Smooth muscle cell (in vitro differentiated cells): ENCODE data around the gene PATJ. TPM values are rescaled to one million over a fixed set of nuclear protein-coding genes. Genes with fewer than 3 reads are reported as not detected.

ENCODE experiments used
- DNase-seq: peaks from one replicate; lab custom pipeline; 2025; ENCODE audit not compliant: unreplicated experiment; lab: John Stamatoyannopoulos, UW
- H2AFZ ChIP-seq: fragments of 200-600 bp; sonication (generic); 2 replicates; pipeline ENCODE4 v1.6.0; 2016; ENCODE audit warnings: antibody characterized with exemption, low read depth, mild to moderate bottlenecking
- H3F3A ChIP-seq: fragments of 200-600 bp; sonication (generic); 2 replicates; pipeline ENCODE4 v1.6.0; 2017; ENCODE audit warnings: antibody characterized with exemption, low read depth
- H3K27ac ChIP-seq: fragments of 200-600 bp; sonication (generic); 2 replicates; pipeline ENCODE4 v1.5.1; 2016; ENCODE audit warnings: low read depth, mild to moderate bottlenecking
- H3K27me3 ChIP-seq: fragments of 200-600 bp; sonication (generic); 2 replicates; pipeline ENCODE4 v1.6.1; 2016; ENCODE audit warnings: low read depth, mild to moderate bottlenecking
- H3K36me3 ChIP-seq: fragments of 200-600 bp; sonication (generic); 2 replicates; pipeline ENCODE4 v1.5.1; 2016; ENCODE audit warnings: low read depth
- H3K4me1 ChIP-seq: fragments of 200-600 bp; sonication (generic); 2 replicates; pipeline ENCODE4 v1.5.1; 2016; ENCODE audit warnings: low read depth
- H3K4me2 ChIP-seq: fragments of 200-600 bp; sonication (generic); 2 replicates; pipeline ENCODE4 v1.6.0; 2016; ENCODE audit warnings: mild to moderate bottlenecking
- H3K4me3 ChIP-seq: fragments of 200-600 bp; sonication (generic); 2 replicates; pipeline ENCODE4 v1.5.1; 2016; ENCODE audit warnings: mild to moderate bottlenecking
- H3K79me2 ChIP-seq: fragments of 200-600 bp; sonication (generic); 2 replicates; pipeline ENCODE4 v1.6.0; 2016; ENCODE audit warnings: low read depth, mild to moderate bottlenecking
- H3K9ac ChIP-seq: fragments of 200-600 bp; sonication (generic); 2 replicates; pipeline ENCODE4 v1.6.0; 2016; ENCODE audit warnings: low read depth
- H3K9me3 ChIP-seq: fragments of 200-600 bp; sonication (generic); replicated peaks from 2 replicates; pipeline ENCODE4 v1.5.1; 2016; ENCODE audit warnings: low read depth
- H4K20me1 ChIP-seq: fragments of 200-600 bp; sonication (generic); 2 replicates; pipeline ENCODE4 v1.6.0; 2016; ENCODE audit warnings: low read depth
- CTCF ChIP-seq: fragments of 200-600 bp; sonication (generic); IDR thresholded peaks from 2 replicates; pipeline ENCODE4 v1.5.1; 2017; ENCODE audit warnings: borderline replicate concordance, mild to moderate bottlenecking, antibody characterized with exemption; ENCODE audit not compliant: insufficient read depth, poor library complexity, severe bottlenecking
- WGBS: methylation state at CpG from one replicate; pipeline ENCODE4 v1.1.7; 2016; ENCODE audit warnings: low lambda C conversion rate; 5-methylcytosine and 5-hydroxymethylcytosine counted together
- polyA plus RNA-seq: library from polyadenylated mRNA; unstranded; fragments of >200 nt; fragmentation: Nextera tagmentation; extraction: Ambion mirVana; gene quantifications from 2 replicates; pipeline ENCODE4 v1.2.1, GENCODE V29; 2016
- total RNA-seq: library from RNA; depleted of rRNA; stranded (reverse); fragments of >200 nt; gene quantifications from 2 replicates; pipeline ENCODE4 v1.2.3, GENCODE V29; 2014

Gene PATJ
- total and polyA plus RNA-seq, 2 experiments from 2014 or later: 3.5 to 12.3 TPM

- Histone ChIP-seq H2AFZ (no peak overlapping the region), H3K4me1 (no peaks in the 10 kb centered on the region), H4K20me1 (no peaks in the 10 kb centered on the region), H3F3A (no peaks in the 10 kb centered on the region), H3K27ac (no peak overlapping the region), H3K4me2 (no peak overlapping the region), H3K27me3 (no peaks in the 10 kb centered on the region), H3K36me3 (no peaks in the 10 kb centered on the region), H3K9me3 (no peaks in the 10 kb centered on the region), H3K9ac (no peak overlapping the region), H3K79me2 (no peaks in the 10 kb centered on the region), H3K4me3 (no peak overlapping the region)
- DNase-seq: no peak
- 87% methylated on average over 3 of the region's 3 CpGs for WGBS
- TF ChIP-seq CTCF: no peak
These were observed 351.0 kb downstream of the PATJ start for GRCh38 chr1:62093261-62093660.

GRCh38 chr1:62097464-62097863 lies 355.2 kb downstream of the PATJ start:
- H3K4me1 ChIP-seq: no peaks in the 10 kb centered on the region
- no peak overlapping the region for H3K4me2 ChIP-seq
- H3K79me2 ChIP-seq: no peaks in the 10 kb centered on the region
- no peak overlapping the region for H3K9ac ChIP-seq
- no peak for DNase-seq
- 90% methylated on average over 3 of the region's 3 CpGs for WGBS
- no peaks in the 10 kb centered on the region for H4K20me1 ChIP-seq
- TF ChIP-seq CTCF: no peak
- no peaks in the 10 kb centered on the region for H3K27me3 ChIP-seq
- H3K4me3 ChIP-seq: no peak overlapping the region
- H3K27ac ChIP-seq: no peak overlapping the region
- H2AFZ ChIP-seq: no peak overlapping the region
- H3K9me3 ChIP-seq: no peaks in the 10 kb centered on the region
- H3F3A ChIP-seq: no peaks in the 10 kb centered on the region
- no peaks in the 10 kb centered on the region for H3K36me3 ChIP-seq

DNA sequence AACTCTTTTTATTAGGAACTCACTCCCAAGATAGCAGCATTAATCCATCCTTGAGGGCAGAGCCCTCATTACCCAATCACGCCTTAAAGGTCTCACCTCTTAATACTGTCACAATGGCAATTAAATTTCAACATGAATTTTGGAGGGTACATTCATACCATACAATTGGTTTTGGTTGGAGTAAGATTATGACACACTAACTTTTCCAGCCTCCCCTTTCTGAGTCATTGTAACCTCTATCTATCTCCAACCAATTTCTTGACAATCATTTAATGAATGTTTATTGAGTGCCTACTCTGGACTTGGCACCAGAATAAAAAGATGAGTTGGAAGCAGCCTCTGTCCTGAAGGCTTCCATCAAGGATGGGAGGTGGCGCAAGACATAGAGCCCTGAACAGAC lies 358.2 kb downstream of the PATJ start:
- Histone ChIP-seq H3K4me3 (no peak overlapping the region), H3K4me1 (no peaks in the 10 kb centered on the region), H4K20me1 (no peaks in the 10 kb centered on the region), H3K4me2 (no peak overlapping the region), H3K27ac (no peak overlapping the region), H3K9me3 (no peaks in the 10 kb centered on the region), H3K79me2 (no peaks in the 10 kb centered on the region), H3F3A (no peaks in the 10 kb centered on the region), H3K27me3 (no peaks in the 10 kb centered on the region), H3K36me3 (no peaks in the 10 kb centered on the region), H2AFZ (no peak overlapping the region), H3K9ac (no peak overlapping the region)
- TF ChIP-seq CTCF: no peak
- no peak for DNase-seq
- WGBS: 100% methylated on average over 2 of the region's 2 CpGs

- no peak overlapping the region for H3K9ac ChIP-seq
- H3K9me3 ChIP-seq: no peaks in the 10 kb centered on the region
- H3K4me1 ChIP-seq: no peaks in the 10 kb centered on the region
- H3K27me3 ChIP-seq: no peaks in the 10 kb centered on the region
- WGBS: 82% methylated on average over 3 of the region's 3 CpGs
- TF ChIP-seq CTCF: no peak
- no peak overlapping the region for H3K4me2 ChIP-seq
- H3K4me3 ChIP-seq: no peak overlapping the region
- H3K36me3 ChIP-seq: no peaks in the 10 kb centered on the region
- H3F3A ChIP-seq: no peaks in the 10 kb centered on the region
- DNase-seq: no peak
- no peak overlapping the region for H2AFZ ChIP-seq
- no peaks in the 10 kb centered on the region for H3K79me2 ChIP-seq
- H4K20me1 ChIP-seq: no peaks in the 10 kb centered on the region
- H3K27ac ChIP-seq: no peak overlapping the region
These were observed 361.6 kb downstream of the PATJ start for GRCh38 chr1:62103846-62104245.
